Keratinocyte (primary cell): ENCODE data around the gene ZNF423. TPM values are rescaled to one million over a fixed set of nuclear protein-coding genes. Genes with fewer than 3 reads are reported as not detected.

ENCODE experiments used
- DNase-seq: peaks from one replicate; pipeline ENCODE4 v3.0.0-alpha.2; 2011; ENCODE audit warnings: low read depth, missing footprints, low spot score
- FAIRE-seq: peaks from 2 replicates; lab custom pipeline; 2011; peaks lifted over from hg19 to GRCh38; lab: Jason Lieb, UNC
- H2AFZ ChIP-seq: 2 replicates; pipeline ENCODE4 v1.6.0; 2012; ENCODE audit warnings: low read length, control low read depth, inconsistent platforms; ENCODE audit not compliant: control insufficient read depth
- H3K27ac ChIP-seq: 2 replicates; pipeline ENCODE4 v1.5.1; 2011; ENCODE audit warnings: low read length; ENCODE audit not compliant: control insufficient read depth, insufficient read depth
- H3K27me3 ChIP-seq: 3 replicates; pipeline ENCODE4 v1.6.0; 2011; ENCODE audit warnings: low read length; ENCODE audit not compliant: control insufficient read depth, insufficient read depth; ENCODE audit errors: extremely low read depth
- H3K36me3 ChIP-seq, 2 experiments: 2 replicates in 1 of 2; 3 replicates in 1 of 2; pipeline ENCODE4 v1.5.1; 2011; ENCODE audit warnings: low read length in 2 of 2, mild to moderate bottlenecking in 1 of 2; ENCODE audit not compliant: control insufficient read depth in 2 of 2, insufficient read depth in 2 of 2; ENCODE audit errors: extremely low read depth in 1 of 2
- H3K4me1 ChIP-seq: 3 replicates; pipeline ENCODE4 v1.5.1; 2011; ENCODE audit warnings: low read length; ENCODE audit not compliant: control insufficient read depth, insufficient read depth; ENCODE audit errors: extremely low read depth
- H3K4me2 ChIP-seq: 3 replicates; pipeline ENCODE4 v1.6.0; 2011; ENCODE audit warnings: low read depth, low read length; ENCODE audit not compliant: control insufficient read depth, insufficient read depth; ENCODE audit errors: extremely low read depth
- H3K4me3 ChIP-seq, 3 experiments: fragments of 200-600 bp in 1 of 3; sonication (generic) in 1 of 3; 2 replicates in 2 of 3; 3 replicates in 1 of 3; pipeline ENCODE4 v1.5.1; 2011 to 2016; ENCODE audit warnings: low read length in 3 of 3, mild to moderate bottlenecking in 3 of 3, control low read depth in 2 of 3, inconsistent platforms in 1 of 3, low read depth in 1 of 3, mixed read lengths in 1 of 3, mixed run types in 1 of 3, moderate library complexity in 1 of 3; ENCODE audit not compliant: control insufficient read depth in 2 of 3, insufficient read depth in 2 of 3; ENCODE audit errors: extremely low read depth in 1 of 3
- H3K79me2 ChIP-seq: 2 replicates; pipeline ENCODE4 v1.6.0; 2012; ENCODE audit warnings: low read length; ENCODE audit not compliant: control insufficient read depth, insufficient read depth
- H3K9ac ChIP-seq: 3 replicates; pipeline ENCODE4 v1.6.0; 2011; ENCODE audit warnings: low read length; ENCODE audit not compliant: control insufficient read depth, insufficient read depth; ENCODE audit errors: extremely low read depth
- H3K9me1 ChIP-seq: 3 replicates; pipeline ENCODE4 v1.6.0; 2011; ENCODE audit warnings: low read length; ENCODE audit not compliant: control insufficient read depth, insufficient read depth; ENCODE audit errors: extremely low read depth
- H3K9me3 ChIP-seq: 2 replicates; pipeline ENCODE4 v1.5.1; 2012; ENCODE audit warnings: low read depth, low read length; ENCODE audit not compliant: control insufficient read depth
- H4K20me1 ChIP-seq: 3 replicates; pipeline ENCODE4 v1.6.0; 2011; ENCODE audit warnings: low read length; ENCODE audit not compliant: control insufficient read depth, insufficient read depth; ENCODE audit errors: extremely low read depth
- EZH2 ChIP-seq: IDR thresholded peaks from one replicate; pipeline ENCODE4 v1.6.1; 2012; ENCODE audit warnings: inconsistent platforms, mild to moderate bottlenecking, low read length, moderate library complexity
- dilution Hi-C: fragments of 300-500 bp; cut with MboI; formaldehyde crosslinking; loops from one replicate; pipeline ENCODE4 v1.7.0; 2020; ENCODE audit warnings: low sequenced_read_pairs; ENCODE audit not compliant: extremely low pct_ligation_motif_present
- polyA plus RNA-seq, 5 experiments: library from polyadenylated mRNA; depleted of rRNA in 3 of 5; stranded (reverse) in 3 of 5; stranded (forward) in 1 of 5; unstranded in 1 of 5; fragments of >200 nt; gene quantifications; 1 replicate in 1 of 5; 2 replicates in 3 of 5; 3 replicates in 1 of 5; pipeline versions ENCODE4 v1.2.1 to v1.2.3, GENCODE V29; 2011 to 2012; ENCODE audit warnings: missing spikeins in 2 of 5, low read depth in 1 of 5, low replicate concordance in 1 of 5
- TF ChIP-seq, protein P1 (sequence below), 3 experiments: IDR thresholded peaks in 1 of 3; conservative IDR thresholded peaks in 1 of 3; optimal IDR thresholded peaks in 1 of 3; 2 replicates in 2 of 3; 3 replicates in 1 of 3; pipeline versions ENCODE3 to v1.5.1; 2011; ENCODE audit warnings: low read length in 3 of 3, mild to moderate bottlenecking in 3 of 3, moderate library complexity in 2 of 3, control low read depth in 1 of 3, inconsistent platforms in 1 of 3; ENCODE audit not compliant: insufficient read depth in 2 of 3; ENCODE audit errors: extremely low read depth in 1 of 3

The ZNF423 gene
- polyA plus RNA-seq, 1 donor (not counting 4 experiments of a cell fraction or from before 2014, with no cell fraction given): 0.05 TPM

DNA sequence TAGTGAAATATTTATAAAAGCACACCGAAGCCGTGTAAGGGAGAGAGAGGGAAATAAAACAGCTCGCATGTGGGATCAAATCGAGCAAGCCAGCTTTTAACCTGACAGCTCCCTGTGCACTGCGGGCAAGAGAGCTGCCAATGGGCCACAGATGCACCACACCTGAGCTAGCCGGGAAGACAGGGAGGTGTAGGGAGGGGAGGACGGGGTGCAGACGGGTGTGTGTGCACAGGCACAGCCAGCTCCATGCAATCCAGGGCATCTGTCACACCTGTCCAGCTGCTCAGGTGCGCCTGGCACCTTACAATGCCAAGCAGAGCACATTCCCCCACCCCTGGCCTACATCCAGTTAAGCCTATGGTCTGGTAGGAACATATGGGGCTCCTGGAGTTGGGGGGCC, 412.3 kb downstream of the ZNF423 start:
- Histone ChIP-seq H3K9ac (no peak overlapping the region), H3K4me1 (no peaks in the 10 kb centered on the region), H3K9me1 (no peaks in the 10 kb centered on the region), H3K27me3 (peaks cover 5% of the 10 kb centered on the region), H3K27ac (no peak overlapping the region), H3K4me3 (no peak overlapping the region), H3K36me3 (no peaks in the 10 kb centered on the region), H3K9me3 (no peaks in the 10 kb centered on the region), H3K79me2 (no peaks in the 10 kb centered on the region), H2AFZ (no peak overlapping the region), H3K4me2 (no peak overlapping the region), H4K20me1 (no peaks in the 10 kb centered on the region)
- dilution Hi-C loops: loop anchor here (25.0 kb wide), 1 partner anchor 444 kb away; no protein-coding TSS in a partner anchor
- DNase-seq (no peak), FAIRE-seq (no peak)
- TF ChIP-seq, protein P1, sequence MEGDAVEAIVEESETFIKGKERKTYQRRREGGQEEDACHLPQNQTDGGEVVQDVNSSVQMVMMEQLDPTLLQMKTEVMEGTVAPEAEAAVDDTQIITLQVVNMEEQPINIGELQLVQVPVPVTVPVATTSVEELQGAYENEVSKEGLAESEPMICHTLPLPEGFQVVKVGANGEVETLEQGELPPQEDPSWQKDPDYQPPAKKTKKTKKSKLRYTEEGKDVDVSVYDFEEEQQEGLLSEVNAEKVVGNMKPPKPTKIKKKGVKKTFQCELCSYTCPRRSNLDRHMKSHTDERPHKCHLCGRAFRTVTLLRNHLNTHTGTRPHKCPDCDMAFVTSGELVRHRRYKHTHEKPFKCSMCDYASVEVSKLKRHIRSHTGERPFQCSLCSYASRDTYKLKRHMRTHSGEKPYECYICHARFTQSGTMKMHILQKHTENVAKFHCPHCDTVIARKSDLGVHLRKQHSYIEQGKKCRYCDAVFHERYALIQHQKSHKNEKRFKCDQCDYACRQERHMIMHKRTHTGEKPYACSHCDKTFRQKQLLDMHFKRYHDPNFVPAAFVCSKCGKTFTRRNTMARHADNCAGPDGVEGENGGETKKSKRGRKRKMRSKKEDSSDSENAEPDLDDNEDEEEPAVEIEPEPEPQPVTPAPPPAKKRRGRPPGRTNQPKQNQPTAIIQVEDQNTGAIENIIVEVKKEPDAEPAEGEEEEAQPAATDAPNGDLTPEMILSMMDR (optimal IDR thresholded peaks at IDR 0.05 in 1 of 3, IDR thresholded peaks at IDR 0.05 in 1 of 3, conservative IDR thresholded peaks at IDR 0.05 in 1 of 3; ENCODE audit: extremely low read depth in 1 of 3, insufficient read depth in 2 of 3, low read length in 3 of 3): no peak
- no peak for TF ChIP-seq EZH2

DNA sequence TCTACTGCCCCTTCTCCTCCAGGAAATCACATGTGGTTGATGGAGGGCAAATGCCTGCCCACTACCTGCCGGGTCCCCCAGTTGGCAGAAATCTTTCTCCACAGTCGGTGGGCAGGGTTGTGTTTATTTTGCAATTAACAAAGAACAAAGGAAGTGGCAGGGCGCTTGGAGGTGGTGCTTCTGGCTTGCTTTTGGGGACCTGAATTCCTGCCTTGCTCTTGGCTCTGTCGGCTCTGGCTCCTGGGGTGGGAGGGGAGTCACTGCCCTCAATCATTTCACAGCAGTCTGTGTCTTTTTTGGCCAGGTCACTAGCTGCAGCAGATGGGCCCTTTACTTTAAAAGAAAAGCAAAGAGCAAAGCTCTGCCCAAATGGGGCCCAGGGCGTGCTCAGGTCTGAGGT, 413.1 kb downstream of the ZNF423 start:
- Histone ChIP-seq H3K9me3 (no peaks in the 10 kb centered on the region), H3K9ac (no peak overlapping the region), H3K27ac (no peak overlapping the region), H3K4me3 (no peak overlapping the region), H3K4me1 (no peaks in the 10 kb centered on the region), H4K20me1 (no peaks in the 10 kb centered on the region), H3K9me1 (no peaks in the 10 kb centered on the region), H3K4me2 (no peak overlapping the region), H3K79me2 (no peaks in the 10 kb centered on the region), H3K36me3 (no peaks in the 10 kb centered on the region), H3K27me3 (peaks cover 5% of the 10 kb centered on the region), H2AFZ (no peak overlapping the region)
- TF ChIP-seq, protein P1 (optimal IDR thresholded peaks at IDR 0.05 in 1 of 3, IDR thresholded peaks at IDR 0.05 in 1 of 3, conservative IDR thresholded peaks at IDR 0.05 in 1 of 3; ENCODE audit: extremely low read depth in 1 of 3, insufficient read depth in 2 of 3, low read length in 3 of 3): no peak
- TF ChIP-seq EZH2: no peak
- DNase-seq (no peak), FAIRE-seq (no peak)
- dilution Hi-C loops: loop anchor here (25.0 kb wide), 1 partner anchor 444 kb away; no protein-coding TSS in a partner anchor
